Right lobe of liver (tissue), 6 donors: ENCODE measurements around the gene MMGT1. TPM values are rescaled to one million over a fixed set of nuclear protein-coding genes. Genes with fewer than 3 reads are reported as not detected.

Source experiments
- ATAC-seq, 4 donors: fragments of 200-7000 bp; cut with Tn5 transposase; one replicate each; pipeline ENCODE4 v1.9.1; 2020; ENCODE audit warnings: mild to moderate bottlenecking in 4 of 4, moderate library complexity in 4 of 4
- DNase-seq, 3 donors: peaks; one replicate each; pipeline ENCODE4 v3.0.0-alpha.2; 2020
- H3K27ac ChIP-seq, 3 donors: fragments of 200-600 bp; one replicate each; pipeline ENCODE4 v1.8.0; 2022
- H3K27me3 ChIP-seq, 2 donors: fragments of 200-600 bp; one replicate each; pipeline ENCODE4 v1.8.0; 2022
- H3K36me3 ChIP-seq, 4 donors: fragments of 200-600 bp; sonication (generic) in 1 of 4; one replicate each; pipeline versions ENCODE4 v1.5.1 to v1.8.0; 2017 to 2022; ENCODE audit warnings: control low read depth in 1 of 4
- H3K4me1 ChIP-seq, 4 donors: fragments of 200-600 bp; sonication (generic) in 1 of 4; one replicate each; pipeline versions ENCODE4 v1.5.1 to v1.8.0; 2017 to 2022; ENCODE audit warnings: control low read depth in 1 of 4
- H3K4me3 ChIP-seq, 3 donors: fragments of 200-600 bp; one replicate each; pipeline ENCODE4 v1.8.0; 2022
- H3K9me3 ChIP-seq, 4 donors: fragments of 200-600 bp; sonication (generic) in 1 of 4; one replicate each; pipeline versions ENCODE4 v1.5.1 to v1.8.0; 2017 to 2022; ENCODE audit warnings: control low read depth in 1 of 4
- CTCF ChIP-seq, 4 donors: fragments of 200-600 bp in 3 of 4; fragments of 450-650 bp in 1 of 4; IDR thresholded peaks; one replicate each; pipeline versions ENCODE4 v1.5.1 to v1.8.0; 2016 to 2022; ENCODE audit warnings: antibody characterized with exemption in 4 of 4, mild to moderate bottlenecking in 2 of 4
- POLR2A ChIP-seq: fragments of 450-650 bp; IDR thresholded peaks from one replicate; pipeline ENCODE4 v1.6.1; 2017; ENCODE audit warnings: antibody characterized with exemption, mild to moderate bottlenecking
- WGBS: methylation state at CpG from one replicate; pipeline ENCODE4 v1.1.6; 2018; ENCODE audit warnings: low coverage, low lambda C conversion rate; ENCODE audit not compliant: insufficient coverage; ENCODE audit errors: missing lambda C conversion rate; 5-methylcytosine and 5-hydroxymethylcytosine counted together
- intact Hi-C, 2 donors: fragments of 100-400 bp; cut with DNase I; formaldehyde crosslinking; loops; one replicate each; pipeline versions ENCODE4 v1.11.2 to v1.14.1; 2022
- total RNA-seq, 6 experiments: library from RNA; depleted of rRNA in 2 of 6; stranded (reverse); fragments of >200 nt in 2 of 6; fragmentation: NEBNext Ultra II Directional in 3 of 6; extraction: Animal tissue kit (Norgen Biotek cat#: 25700) in 3 of 6; gene quantifications; one replicate each; pipeline versions ENCODE4 v1.1.0 to v1.2.4, GENCODE V29; 2016 to 2023
- donor health status: DM: no; HTN: yes; CAD: no.
- donor health status: DM: no; HTN: no; CAD: no.
- donor health status: DM: no; HTN: no; CAD: no.
- donor health status: DM: no; HTN: yes; CAD: no.
- donor health status: DM: no; HTN: yes; CAD: no.

The MMGT1 gene
- total RNA-seq, 6 experiments from 2014 or later = 4.4 to 7.4 (median 6.4) TPM

DNA sequence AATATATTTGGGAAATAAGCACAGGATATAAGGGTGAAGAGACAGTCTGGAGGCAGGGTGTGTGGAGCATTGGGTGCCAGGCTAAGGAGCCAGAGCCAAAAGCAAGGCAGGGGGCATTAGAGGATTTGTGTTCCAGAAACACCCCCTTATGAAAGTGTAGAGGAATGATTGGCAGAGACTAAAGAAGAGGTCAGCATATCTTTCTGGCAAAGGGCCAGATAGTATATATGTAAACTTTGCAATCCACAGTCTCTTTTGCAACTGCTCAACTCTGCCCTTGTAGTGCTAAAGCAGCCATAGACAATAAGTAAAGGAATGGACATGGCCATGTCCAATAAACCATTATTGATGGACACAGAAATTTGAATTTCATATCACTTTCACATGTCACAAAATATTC, 7.9 kb upstream of the MMGT1 start:
- ATAC-seq (no peak), DNase-seq (no peak)
- Histone ChIP-seq H3K4me1 (peaks cover 0 to 6% (median 0%) of the 10 kb centered on the region in 4 donors), H3K9me3 (no peaks in the 10 kb centered on the region), H3K4me3 (no peak overlapping the region), H3K27me3 (no peaks in the 10 kb centered on the region), H3K36me3 (no peaks in the 10 kb centered on the region), H3K27ac (no peak overlapping the region)
- intact Hi-C loops = no loop called here
- TF ChIP-seq POLR2A (no peak), CTCF (IDR thresholded peaks at IDR 0.05) (no peak)

GRCh38 chrX:135981010-135981409, 7.2 kb upstream of the MMGT1 start:
- Histone ChIP-seq H3K27ac (no peak overlapping the region), H3K27me3 (no peaks in the 10 kb centered on the region), H3K36me3 (no peaks in the 10 kb centered on the region), H3K9me3 (no peaks in the 10 kb centered on the region), H3K4me3 (no peak overlapping the region), H3K4me1 (peaks cover 0 to 6% (median 0%) of the 10 kb centered on the region in 4 donors)
- intact Hi-C loops = no loop called here
- DNase-seq (no peak), ATAC-seq (no peak)
- 42% methylated on average over 3 of the region's 5 CpGs for WGBS
- no peak for TF ChIP-seq POLR2A
- TF ChIP-seq CTCF (IDR thresholded peaks at IDR 0.05) = no peak

DNA sequence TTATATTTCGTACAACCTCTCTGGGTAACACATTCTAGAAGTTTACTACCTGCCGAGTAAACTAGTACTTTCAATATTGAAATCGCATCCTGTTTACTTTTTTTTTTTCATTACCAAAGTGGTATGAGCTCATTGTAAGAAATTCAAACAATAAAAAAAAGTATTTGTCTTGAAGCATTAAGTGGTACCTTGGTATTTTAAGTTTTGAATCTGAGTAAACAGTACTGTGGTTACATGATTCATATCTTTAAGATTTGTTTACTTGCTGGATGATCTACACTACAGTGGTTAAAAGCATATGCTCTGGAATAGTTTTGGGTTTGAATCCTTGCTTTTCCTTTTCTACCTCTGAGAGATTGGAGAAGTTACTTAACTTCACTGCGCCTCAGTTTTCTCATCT, 3.8 kb upstream of the MMGT1 start:
- Histone ChIP-seq H3K27ac (no peak overlapping the region), H3K9me3 (no peaks in the 10 kb centered on the region), H3K4me1 (peaks cover 0 to 2% (median 0%) of the 10 kb centered on the region in 4 donors), H3K27me3 (no peaks in the 10 kb centered on the region), H3K36me3 (no peaks in the 10 kb centered on the region), H3K4me3 (no peak overlapping the region)
- intact Hi-C loops = no loop called here
- DNase-seq = no peak
- TF ChIP-seq CTCF (IDR thresholded peaks at IDR 0.05) (no peak), POLR2A (no peak)
- ATAC-seq = no peak
- 66% methylated on average over 4 of the region's 4 CpGs for WGBS

- intact Hi-C loops = no loop called here
- Histone ChIP-seq H3K27ac (no peak overlapping the region), H3K4me1 (peaks cover 0 to 8% (median 0%) of the 10 kb centered on the region in 4 donors), H3K4me3 (no peak overlapping the region), H3K36me3 (no peaks in the 10 kb centered on the region), H3K27me3 (no peaks in the 10 kb centered on the region), H3K9me3 (no peaks in the 10 kb centered on the region)
- DNase-seq (no peak), ATAC-seq (no peak)
- 71% methylated on average over 1 of the region's 1 CpG for WGBS
- TF ChIP-seq CTCF (IDR thresholded peaks at IDR 0.05) (no peak), POLR2A (no peak)
Observed at GRCh38 chrX:135975421-135975820, 1.6 kb upstream of the MMGT1 start.

DNA sequence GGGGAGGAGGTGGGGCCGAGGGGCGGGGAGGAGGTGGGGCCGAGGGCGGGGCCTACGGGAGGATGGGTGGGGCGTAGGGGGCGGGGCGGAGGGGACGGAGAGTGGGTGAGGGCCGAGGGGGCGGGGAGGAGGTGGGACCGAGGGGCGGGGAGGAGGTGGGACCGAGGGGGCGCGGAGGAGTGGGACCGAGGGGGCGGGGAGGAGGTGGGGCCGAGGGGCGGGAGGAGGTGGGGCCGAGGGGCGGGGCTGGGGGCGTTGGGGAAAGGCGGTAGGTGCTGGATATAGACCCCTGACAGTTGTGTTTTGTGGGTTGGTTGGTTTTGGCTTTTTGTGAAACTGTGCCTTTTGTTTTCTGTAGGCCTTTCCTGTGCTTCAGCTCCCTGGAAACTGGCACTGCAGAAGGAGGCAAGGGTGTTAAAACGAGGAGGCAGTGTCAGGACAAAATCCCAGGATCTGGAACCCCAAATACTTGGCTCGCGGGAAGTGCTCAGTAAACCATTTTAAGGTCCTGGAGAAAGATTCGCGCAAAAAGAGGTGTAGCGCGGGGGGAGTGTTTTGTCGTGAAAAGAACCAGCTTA, 580 bp upstream of the MMGT1 start:
- Histone ChIP-seq H3K4me1 (peaks cover 0 to 8% (median 0%) of the 10 kb centered on the region in 4 donors), H3K27ac (no peak overlapping the region), H3K9me3 (no peaks in the 10 kb centered on the region), H3K27me3 (no peaks in the 10 kb centered on the region), H3K36me3 (no peaks in the 10 kb centered on the region), H3K4me3 (peak overlapping the region in 1 of 3 donors; percentile 29)
- 25% methylated on average over 28 of the region's 32 CpGs for WGBS
- DNase-seq = peak; percentile 80 to 86 (median 84)
- intact Hi-C loops = no loop called here
- no peak for TF ChIP-seq POLR2A
- no peak for TF ChIP-seq CTCF (IDR thresholded peaks at IDR 0.05)
- ATAC-seq = peak; percentile 81 to 86 (median 84)
